HG03108 (cell line): Measurements from ENCODE around the gene NCOA5.
"Not testable (repeated sequence)": the region's sequence is repeated elsewhere in the genome, so short reads cannot be mapped to it uniquely, and the experiment has no call there.

Experiments used
- ATAC-seq: cut with Tn5 transposase; IDR thresholded peaks from one replicate; pipeline ENCODE4 v1.9.1; 2021; ENCODE audit warnings: moderate library complexity; ENCODE audit not compliant: unreplicated experiment

The NCOA5 gene

GRCh38 chr20:46121184-46121930 is 31.6 kb upstream of the NCOA5 start:
- ATAC-seq, result no peak

GRCh38 chr20:46120136-46120535 is 30.4 kb upstream of the NCOA5 start:
- ATAC-seq, result no peak

GRCh38 chr20:46119547-46119946 is 29.8 kb upstream of the NCOA5 start:
- no peak for ATAC-seq

GRCh38 chr20:46119028-46119546 is 29.3 kb upstream of the NCOA5 start:
- ATAC-seq, result peak; percentile 39

GRCh38 chr20:46118481-46119020 is 28.8 kb upstream of the NCOA5 start:
- ATAC-seq, result peak; percentile 43

GRCh38 chr20:46117704-46118467 is 28.1 kb upstream of the NCOA5 start, which contains the start of gene CD40:
CD40 (plus strand) TSS chr20:46118314; CDS start chr20:46118344, 30 bp downstream.
- ATAC-seq, result peak; percentile 57

GRCh38 chr20:46114449-46114848 is 24.7 kb upstream of the NCOA5 start:
- no peak for ATAC-seq

- no peak for ATAC-seq
Measured at GRCh38 chr20:46113113-46113470, 23.3 kb upstream of the NCOA5 start.

GRCh38 chr20:46112430-46113112 is 22.8 kb upstream of the NCOA5 start:
- ATAC-seq, result no peak

- ATAC-seq, result no peak
Measured at GRCh38 chr20:46111836-46112212, 22.1 kb upstream of the NCOA5 start.

- ATAC-seq, result peak; percentile 34
Measured at GRCh38 chr20:46111028-46111835, 21.5 kb upstream of the NCOA5 start.

- ATAC-seq, result no peak
Measured at GRCh38 chr20:46108976-46109375, 19.2 kb upstream of the NCOA5 start.

- peak; percentile 85 for ATAC-seq
Measured at GRCh38 chr20:46108435-46108841, 18.7 kb upstream of the NCOA5 start.

- no peak for ATAC-seq
Measured at GRCh38 chr20:46107061-46107460, 17.3 kb upstream of the NCOA5 start.

GRCh38 chr20:46104262-46104661 is 14.5 kb upstream of the NCOA5 start:
- no peak for ATAC-seq

GRCh38 chr20:46102940-46103339 is 13.2 kb upstream of the NCOA5 start:
- no peak for ATAC-seq

GRCh38 chr20:46101957-46102356 is 12.2 kb upstream of the NCOA5 start:
- no peak for ATAC-seq

- no peak for ATAC-seq
Measured at GRCh38 chr20:46100988-46101387, 11.2 kb upstream of the NCOA5 start.

- ATAC-seq, result not testable (repeated sequence)
Measured at GRCh38 chr20:46100444-46100843, 10.7 kb upstream of the NCOA5 start.

GRCh38 chr20:46099491-46100287 is 9.9 kb upstream of the NCOA5 start:
- no peak for ATAC-seq
